T-helper 1 cell (primary cell): ENCODE data around the gene PERM1.
A peak's percentile ranks its signal among the peaks of the same experiment; 100 is the strongest.
"Not testable (repeated sequence)": the region's sequence is repeated elsewhere in the genome, so short reads cannot be mapped to it uniquely, and the experiment has no call there.

Experiments
- DNase-seq, 5 donors: peaks; one replicate each; pipeline ENCODE4 v3.0.0-alpha.2; 2012 to 2020
- total RNA-seq, 4 donors: gene quantifications; one replicate each; lab custom pipeline; 2026; lab: John Stamatoyannopoulos, UW

Gene PERM1
- total RNA-seq: 0 reads per million in 4 donors

- DNase-seq: no peak
Observed at GRCh38 chr1:981955-982558, at the start of gene PERM1. Gene PERM1, minus strand, starts transcription at chr1:982093. Its CDS starts 1,064 bp downstream, at chr1:981029.

- DNase-seq: not testable (repeated sequence)
Observed at GRCh38 chr1:1030867-1031658, 49.2 kb upstream of the PERM1 start.

GRCh38 chr1:1027791-1028190 lies 45.9 kb upstream of the PERM1 start:
- peak in 1 of 5 donors; percentile 3 for DNase-seq

- DNase-seq: no peak
Observed at GRCh38 chr1:1026599-1027413, 44.9 kb upstream of the PERM1 start.

- DNase-seq: no peak
Observed at GRCh38 chr1:1025730-1026129, 43.8 kb upstream of the PERM1 start.

- peak in 1 of 5 donors; percentile 1 for DNase-seq
Observed at GRCh38 chr1:1024771-1025699, 43.1 kb upstream of the PERM1 start.

- DNase-seq: no peak
Observed at GRCh38 chr1:1024149-1024770, 42.4 kb upstream of the PERM1 start.

- DNase-seq: peak in 1 of 5 donors; percentile 1
Observed at GRCh38 chr1:1023700-1024099, 41.8 kb upstream of the PERM1 start.

- peak in 1 of 5 donors; percentile 1 for DNase-seq
Observed at GRCh38 chr1:1022302-1023009, 40.6 kb upstream of the PERM1 start.

GRCh38 chr1:1021920-1022259 lies 40.0 kb upstream of the PERM1 start:
- no peak for DNase-seq

- no peak for DNase-seq
Observed at GRCh38 chr1:1021010-1021919, 39.4 kb upstream of the PERM1 start.

- DNase-seq: peak in 1 of 5 donors; percentile 29
Observed at GRCh38 chr1:1020415-1021009, 38.6 kb upstream of the PERM1 start.

GRCh38 chr1:1020000-1020404 lies 38.1 kb upstream of the PERM1 start, which contains the start of gene AGRN:
Gene AGRN, plus strand, starts transcription at chr1:1020120. Its CDS starts 53 bp downstream, at chr1:1020173.
- no peak for DNase-seq

GRCh38 chr1:1019122-1019999 lies 37.5 kb upstream of the PERM1 start:
- peak; percentile 59 to 80 (median 71) for DNase-seq

- peak in 1 of 5 donors; percentile 1 for DNase-seq
Observed at GRCh38 chr1:1018321-1018685, 36.4 kb upstream of the PERM1 start.

GRCh38 chr1:1017397-1018320 lies 35.8 kb upstream of the PERM1 start:
- DNase-seq: not testable (repeated sequence)
